HL-60 (cell line): ENCODE measurements around the gene KRT38.

Experiments used
- GABPA ChIP-seq: IDR thresholded peaks from 2 replicates; pipeline ENCODE4 v1.6.1; 2012; ENCODE audit warnings: low read depth
- POLR2AphosphoS5 ChIP-seq: IDR thresholded peaks from 2 replicates; pipeline ENCODE4 v1.6.1; 2012; ENCODE audit warnings: low read depth
- REST ChIP-seq: IDR thresholded peaks from 2 replicates; pipeline ENCODE4 v1.6.1; 2012; ENCODE audit warnings: low read depth; ENCODE audit not compliant: insufficient replicate concordance
- SPI1 ChIP-seq: IDR thresholded peaks from 2 replicates; pipeline ENCODE4 v1.6.1; 2012; ENCODE audit warnings: low read depth, mild to moderate bottlenecking, borderline replicate concordance
- TF ChIP-seq, protein P1 (sequence below): IDR thresholded peaks from one replicate; pipeline ENCODE4 v1.5.1; 2011; ENCODE audit warnings: low read length, control low read depth, inconsistent platforms; ENCODE audit not compliant: insufficient read depth

GRCh38 chr17:41486809-41487530, 46.2 kb upstream of the KRT38 start:
- TF ChIP-seq, protein P1, sequence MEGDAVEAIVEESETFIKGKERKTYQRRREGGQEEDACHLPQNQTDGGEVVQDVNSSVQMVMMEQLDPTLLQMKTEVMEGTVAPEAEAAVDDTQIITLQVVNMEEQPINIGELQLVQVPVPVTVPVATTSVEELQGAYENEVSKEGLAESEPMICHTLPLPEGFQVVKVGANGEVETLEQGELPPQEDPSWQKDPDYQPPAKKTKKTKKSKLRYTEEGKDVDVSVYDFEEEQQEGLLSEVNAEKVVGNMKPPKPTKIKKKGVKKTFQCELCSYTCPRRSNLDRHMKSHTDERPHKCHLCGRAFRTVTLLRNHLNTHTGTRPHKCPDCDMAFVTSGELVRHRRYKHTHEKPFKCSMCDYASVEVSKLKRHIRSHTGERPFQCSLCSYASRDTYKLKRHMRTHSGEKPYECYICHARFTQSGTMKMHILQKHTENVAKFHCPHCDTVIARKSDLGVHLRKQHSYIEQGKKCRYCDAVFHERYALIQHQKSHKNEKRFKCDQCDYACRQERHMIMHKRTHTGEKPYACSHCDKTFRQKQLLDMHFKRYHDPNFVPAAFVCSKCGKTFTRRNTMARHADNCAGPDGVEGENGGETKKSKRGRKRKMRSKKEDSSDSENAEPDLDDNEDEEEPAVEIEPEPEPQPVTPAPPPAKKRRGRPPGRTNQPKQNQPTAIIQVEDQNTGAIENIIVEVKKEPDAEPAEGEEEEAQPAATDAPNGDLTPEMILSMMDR = peak; percentile 14
- TF ChIP-seq POLR2AphosphoS5 (no peak), REST (no peak), GABPA (no peak), SPI1 (no peak)
